Measurements from ENCODE around the gene SPIN3. TPM values are rescaled to one million over a fixed set of nuclear protein-coding genes. Genes with fewer than 3 reads are reported as not detected.

Gene SPIN3
- total and polyA plus RNA-seq, 2 of the 13 experiments (the other 11 are each of a cell fraction or from before 2014, with no cell fraction given): 8.4 to 8.8 TPM

DNA sequence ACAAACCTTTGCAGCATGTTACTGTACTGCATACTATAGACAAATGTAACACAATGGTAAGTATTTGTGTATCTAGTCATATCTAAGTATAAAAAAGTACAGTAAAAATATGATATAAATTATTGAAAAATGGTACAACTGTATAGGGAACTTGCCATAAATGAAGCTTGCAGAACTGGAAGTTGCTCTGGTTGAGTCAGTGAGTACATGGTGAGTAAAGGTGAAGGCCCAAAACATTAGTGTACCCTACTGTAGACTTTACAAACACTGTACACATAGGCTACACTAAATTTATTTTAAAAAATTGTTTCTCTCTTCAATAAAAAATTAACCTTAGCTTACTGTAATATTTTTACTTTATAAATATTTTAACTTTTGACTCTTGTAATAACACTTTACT is 25.8 kb downstream of the SPIN3 start (continued):
- TF ChIP-seq ZNF567 (CRISPR knock-in tag; IDR thresholded peaks at IDR 0.05; ENCODE audit: borderline replicate concordance): no peak
- no peak for TF ChIP-seq RCOR2 (CRISPR knock-in tag; IDR thresholded peaks at IDR 0.05)

- no peak overlapping the region for H3K27ac ChIP-seq (ENCODE audit: extremely low read length, insufficient read depth, low read length)
- intact Hi-C loops (cut with micrococcal nuclease; ENCODE audit: unreplicated experiment): no loop called here
- CTCF ChIA-PET (ENCODE audit: low intra/inter-chr PET ratio, low total read pairs): no interaction called here
Measured at GRCh38 chrX:56968980-56969379, 26.4 kb downstream of the SPIN3 start.

GRCh38 chrX:56963377-56963776 is 32.0 kb downstream of the SPIN3 start:
- Histone ChIP-seq H3K9me3 (ENCODE audit: low read length) (no peaks in the 10 kb centered on the region), H4K20me1 (ENCODE audit: insufficient read depth, low read length) (no peaks in the 10 kb centered on the region), H2AFZ (ENCODE audit: low read length) (no peak overlapping the region), H3K4me3 (replicated peaks in 1 of 3; ENCODE audit: insufficient read depth in 1 of 3, low read depth in 2 of 3, low read length in 3 of 3) (no peak overlapping the region), H3K4me1 (ENCODE audit: insufficient read depth, low read length) (no peaks in the 10 kb centered on the region), H3K79me2 (ENCODE audit: insufficient read depth, low read length) (no peaks in the 10 kb centered on the region), H3K36me3 (replicated peaks in 1 of 2; ENCODE audit: control insufficient read depth in 1 of 2, insufficient read depth in 2 of 2, low read length in 2 of 2) (no peaks in the 10 kb centered on the region; a peak in 1 of 5 replicates), H3K4me2 (ENCODE audit: low read depth, low read length) (no peak overlapping the region), H3K27me3 (ENCODE audit: control insufficient read depth in 1 of 2, insufficient read depth in 2 of 2, low read length in 2 of 2) (no peaks in the 10 kb centered on the region), H3K9ac (ENCODE audit: insufficient read depth, low read depth, low read length) (no peak overlapping the region), H3K27ac (ENCODE audit: extremely low read length, insufficient read depth, low read length) (no peak overlapping the region)
- DNase-seq (ENCODE audit: low spot score) (no peak), ATAC-seq (no peak), FAIRE-seq (no peak)
- in situ Hi-C loops (cut with HindIII; ENCODE audit: extremely low pct_ligation_motif_present, low pct_unique_long_range_greater_than_20kb) (no loop called here), intact Hi-C loops (cut with micrococcal nuclease; ENCODE audit: unreplicated experiment) (no loop called here)
- TF ChIP-seq MTF1 (CRISPR knock-in tag; IDR thresholded peaks at IDR 0.05) (no peak), ZNF503 (CRISPR knock-in tag; IDR thresholded peaks at IDR 0.05) (no peak), MED8 (CRISPR knock-in tag; IDR thresholded peaks at IDR 0.05; ENCODE audit: insufficient replicate concordance) (no peak), DNMT3B (CRISPR knock-in tag; conservative IDR thresholded peaks at IDR 0.05) (no peak)
- TF ChIP-seq, protein P1, sequence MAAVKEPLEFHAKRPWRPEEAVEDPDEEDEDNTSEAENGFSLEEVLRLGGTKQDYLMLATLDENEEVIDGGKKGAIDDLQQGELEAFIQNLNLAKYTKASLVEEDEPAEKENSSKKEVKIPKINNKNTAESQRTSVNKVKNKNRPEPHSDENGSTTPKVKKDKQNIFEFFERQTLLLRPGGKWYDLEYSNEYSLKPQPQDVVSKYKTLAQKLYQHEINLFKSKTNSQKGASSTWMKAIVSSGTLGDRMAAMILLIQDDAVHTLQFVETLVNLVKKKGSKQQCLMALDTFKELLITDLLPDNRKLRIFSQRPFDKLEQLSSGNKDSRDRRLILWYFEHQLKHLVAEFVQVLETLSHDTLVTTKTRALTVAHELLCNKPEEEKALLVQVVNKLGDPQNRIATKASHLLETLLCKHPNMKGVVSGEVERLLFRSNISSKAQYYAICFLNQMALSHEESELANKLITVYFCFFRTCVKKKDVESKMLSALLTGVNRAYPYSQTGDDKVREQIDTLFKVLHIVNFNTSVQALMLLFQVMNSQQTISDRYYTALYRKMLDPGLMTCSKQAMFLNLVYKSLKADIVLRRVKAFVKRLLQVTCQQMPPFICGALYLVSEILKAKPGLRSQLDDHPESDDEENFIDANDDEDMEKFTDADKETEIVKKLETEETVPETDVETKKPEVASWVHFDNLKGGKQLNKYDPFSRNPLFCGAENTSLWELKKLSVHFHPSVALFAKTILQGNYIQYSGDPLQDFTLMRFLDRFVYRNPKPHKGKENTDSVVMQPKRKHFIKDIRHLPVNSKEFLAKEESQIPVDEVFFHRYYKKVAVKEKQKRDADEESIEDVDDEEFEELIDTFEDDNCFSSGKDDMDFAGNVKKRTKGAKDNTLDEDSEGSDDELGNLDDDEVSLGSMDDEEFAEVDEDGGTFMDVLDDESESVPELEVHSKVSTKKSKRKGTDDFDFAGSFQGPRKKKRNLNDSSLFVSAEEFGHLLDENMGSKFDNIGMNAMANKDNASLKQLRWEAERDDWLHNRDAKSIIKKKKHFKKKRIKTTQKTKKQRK (IDR thresholded peaks at IDR 0.05; ENCODE audit: low read length): no peak
- POLR2A ChIA-PET: no interaction called here
- WGBS (ENCODE audit: low lambda C conversion rate): 88% methylated on average over 1 of the region's 1 CpG
- BruUV-seq (replicated peaks): no TSS peak
- CTCF ChIA-PET (ENCODE audit: low intra/inter-chr PET ratio, low total read pairs): no interaction called here

More at GRCh38 chrX:56968980-56969379, 26.4 kb downstream of the SPIN3 start:
- ATAC-seq (no peak), DNase-seq (ENCODE audit: low spot score) (no peak), FAIRE-seq (no peak)
- H3K4me2 ChIP-seq (ENCODE audit: low read depth, low read length): no peak overlapping the region
- no peak overlapping the region for H3K4me3 ChIP-seq (replicated peaks in 1 of 3; ENCODE audit: insufficient read depth in 1 of 3, low read depth in 2 of 3, low read length in 3 of 3)
- BruUV-seq (replicated peaks): no TSS peak
- 93% methylated on average over 1 of the region's 1 CpG for WGBS (ENCODE audit: low lambda C conversion rate)
- TF ChIP-seq ZSCAN30 (CRISPR knock-in tag; IDR thresholded peaks at IDR 0.05): no peak
- no peak for TF ChIP-seq PHF5A (CRISPR knock-in tag; IDR thresholded peaks at IDR 0.05; ENCODE audit: low read depth, unreplicated experiment)
- TF ChIP-seq ARNTL (CRISPR knock-in tag; IDR thresholded peaks at IDR 0.05): no peak
- POLR2A ChIA-PET: no interaction called here
- H3K9ac ChIP-seq (ENCODE audit: insufficient read depth, low read depth, low read length): no peak overlapping the region
- no peaks in the 10 kb centered on the region for H3K4me1 ChIP-seq (ENCODE audit: insufficient read depth, low read length)
- H3K79me2 ChIP-seq (ENCODE audit: insufficient read depth, low read length): no peaks in the 10 kb centered on the region
- in situ Hi-C loops (cut with HindIII; ENCODE audit: extremely low pct_ligation_motif_present, low pct_unique_long_range_greater_than_20kb): no loop called here
- no peaks in the 10 kb centered on the region for H3K27me3 ChIP-seq (ENCODE audit: control insufficient read depth in 1 of 2, insufficient read depth in 2 of 2, low read length in 2 of 2)
- H4K20me1 ChIP-seq (ENCODE audit: insufficient read depth, low read length): no peaks in the 10 kb centered on the region
- no peaks in the 10 kb centered on the region; a peak in 1 of 5 replicates for H3K36me3 ChIP-seq (replicated peaks in 1 of 2; ENCODE audit: control insufficient read depth in 1 of 2, insufficient read depth in 2 of 2, low read length in 2 of 2)
- no peak overlapping the region for H2AFZ ChIP-seq (ENCODE audit: low read length)
- H3K9me3 ChIP-seq (ENCODE audit: low read length): no peaks in the 10 kb centered on the region

Data from HepG2 (cell line).